ENCODE data around the gene SEPTIN14.

GRCh38 chr7:55838595-55838994 is 24.0 kb downstream of the SEPTIN14 start:
- TF ChIP-seq NFIC (IDR thresholded peaks at IDR 0.05; ENCODE audit: low read length) (no peak), ARNT2 (CRISPR knock-in tag; IDR thresholded peaks at IDR 0.05; ENCODE audit: low read depth) (no peak), ZBTB7A (CRISPR knock-in tag; IDR thresholded peaks at IDR 0.05) (no peak)
